ENCODE measurements around the gene B3GALT6.

Gene B3GALT6

DNA sequence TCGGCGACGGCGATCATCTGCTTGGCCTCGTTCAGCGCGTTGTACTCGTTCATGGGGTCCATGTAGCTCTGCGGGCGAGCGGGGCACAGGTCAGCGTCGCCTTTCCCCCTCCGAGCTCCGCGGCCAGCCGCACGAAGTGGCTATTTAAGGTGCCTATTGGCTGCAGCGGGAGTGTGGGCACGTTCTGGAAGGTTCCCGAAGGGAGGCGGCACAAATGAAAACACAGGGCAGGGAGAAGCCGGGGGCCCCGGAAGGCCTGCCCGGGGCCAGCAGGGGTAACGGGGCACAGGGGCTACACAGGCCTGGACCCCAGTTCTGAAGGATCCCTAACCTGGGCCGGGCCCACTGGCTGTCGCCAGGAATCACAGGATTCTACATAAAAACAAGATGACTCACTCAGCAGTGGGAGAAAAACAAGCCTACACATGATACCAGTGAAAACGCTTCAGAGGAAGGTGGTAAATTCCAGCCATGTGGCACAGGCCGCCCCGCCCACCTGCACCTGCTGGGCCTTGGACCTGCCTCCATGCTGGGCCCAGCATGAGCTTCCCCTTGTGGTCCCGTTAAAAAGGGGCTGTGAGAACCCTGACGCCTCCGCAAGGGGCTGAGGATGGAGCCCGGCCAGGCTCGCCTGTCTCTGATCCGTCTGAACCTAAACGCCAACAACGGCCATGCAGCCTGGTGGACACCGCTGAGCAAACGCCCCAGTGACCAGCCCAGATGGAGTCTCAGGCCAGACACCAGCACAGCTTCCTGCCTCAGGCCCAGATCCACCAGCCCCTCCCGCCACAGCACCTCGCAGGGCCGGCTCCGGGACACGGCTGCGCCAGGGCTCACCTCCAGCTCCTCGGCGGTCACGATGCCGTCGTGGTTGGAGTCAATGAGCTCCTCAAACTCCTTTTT, 14.2 kb upstream of the B3GALT6 start:
- peak; percentile 41 for DNase-seq

- DNase-seq, result no peak
Observed at GRCh38 chr1:1218524-1219200, 13.4 kb upstream of the B3GALT6 start.

- DNase-seq, result peak; percentile 83
Observed at GRCh38 chr1:1219341-1219740, 12.7 kb upstream of the B3GALT6 start.

DNA sequence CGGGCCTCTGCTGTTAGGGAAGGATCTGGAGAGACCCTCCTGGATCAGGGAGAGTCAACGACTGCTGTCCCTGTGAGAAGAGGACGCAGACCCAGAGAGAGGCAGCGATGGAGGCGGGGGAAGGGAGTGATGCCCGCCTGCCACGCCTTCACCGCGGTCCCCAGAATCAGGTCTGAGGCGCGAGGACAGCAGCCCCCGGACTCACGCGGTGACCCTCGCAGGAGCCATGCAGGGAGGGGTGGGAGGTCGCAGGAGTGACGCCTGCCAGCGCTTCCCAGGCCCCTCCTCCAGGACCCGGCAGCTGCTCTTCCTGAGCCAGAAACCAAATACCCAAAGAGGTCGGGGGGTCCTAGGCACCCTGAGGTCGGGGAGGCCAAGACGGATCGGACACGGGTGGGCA, 11.8 kb upstream of the B3GALT6 start:
- DNase-seq, result no peak

GRCh38 chr1:1221887-1222574, 10.0 kb upstream of the B3GALT6 start:
- no peak for DNase-seq

- no peak for DNase-seq
Observed at GRCh38 chr1:1222575-1223225, 9.3 kb upstream of the B3GALT6 start.

DNA sequence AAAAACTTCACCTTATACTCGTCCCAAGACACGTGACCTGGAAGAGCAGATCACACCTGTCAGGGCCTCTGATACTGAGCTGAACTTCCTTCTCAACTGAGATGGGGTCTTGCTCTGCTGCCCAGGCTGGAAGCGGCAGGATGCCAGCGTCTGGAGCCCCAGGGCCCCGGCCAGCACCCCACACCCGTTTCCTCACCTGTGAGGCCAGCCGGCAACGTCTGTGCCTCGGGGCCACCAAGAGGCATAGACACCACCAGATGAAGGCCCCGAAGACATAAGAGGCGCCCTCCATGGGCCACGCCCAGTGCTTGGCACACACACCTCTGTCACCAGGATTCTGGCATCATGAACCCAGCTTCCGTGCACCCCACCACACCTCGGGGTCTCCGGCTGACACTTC, 8.7 kb upstream of the B3GALT6 start:
- no peak for DNase-seq

DNA sequence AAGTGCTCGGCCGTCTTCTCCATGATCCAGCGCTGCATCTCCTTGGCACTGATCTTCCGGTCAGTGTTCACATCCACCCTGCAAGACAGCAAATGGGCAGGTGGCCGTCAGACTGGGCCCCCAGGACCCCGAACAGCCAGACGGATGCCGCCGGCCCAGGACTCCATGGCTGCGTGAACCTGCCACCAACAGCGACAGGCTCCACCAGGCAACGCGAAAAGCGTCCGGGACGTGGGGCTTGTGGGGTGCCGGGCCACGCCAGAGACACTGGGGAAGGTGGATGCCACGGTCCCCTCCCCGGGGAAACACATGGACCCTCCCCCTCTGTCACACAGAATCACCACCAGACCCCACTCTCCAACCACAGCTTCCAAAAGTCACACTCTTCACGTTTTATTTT, 8.1 kb upstream of the B3GALT6 start:
- DNase-seq, result no peak

GRCh38 chr1:1225238-1225845, 6.7 kb upstream of the B3GALT6 start:
- DNase-seq, result no peak

DNA sequence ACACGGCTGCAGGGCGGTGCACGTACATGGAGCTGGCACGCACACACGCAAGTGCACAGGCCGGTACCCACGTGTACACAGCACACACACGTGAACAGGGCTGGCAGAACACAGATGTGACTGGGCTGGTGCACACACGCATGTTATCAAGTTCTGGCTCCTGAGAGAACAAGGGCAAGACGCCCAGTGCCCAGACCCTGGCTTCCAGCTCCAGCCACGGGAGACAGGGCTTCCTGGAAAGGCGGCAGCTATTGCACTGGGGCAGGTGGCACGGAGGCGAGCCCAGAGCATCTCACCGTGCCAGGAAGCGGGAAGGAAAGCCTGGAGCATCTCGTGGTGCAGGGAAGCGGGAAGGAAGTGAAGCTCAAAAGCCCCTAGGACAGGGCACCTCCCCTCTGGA, 6.1 kb upstream of the B3GALT6 start:
- no peak for DNase-seq

- DNase-seq, result no peak
Observed at GRCh38 chr1:1226566-1227362, 5.3 kb upstream of the B3GALT6 start.

DNA sequence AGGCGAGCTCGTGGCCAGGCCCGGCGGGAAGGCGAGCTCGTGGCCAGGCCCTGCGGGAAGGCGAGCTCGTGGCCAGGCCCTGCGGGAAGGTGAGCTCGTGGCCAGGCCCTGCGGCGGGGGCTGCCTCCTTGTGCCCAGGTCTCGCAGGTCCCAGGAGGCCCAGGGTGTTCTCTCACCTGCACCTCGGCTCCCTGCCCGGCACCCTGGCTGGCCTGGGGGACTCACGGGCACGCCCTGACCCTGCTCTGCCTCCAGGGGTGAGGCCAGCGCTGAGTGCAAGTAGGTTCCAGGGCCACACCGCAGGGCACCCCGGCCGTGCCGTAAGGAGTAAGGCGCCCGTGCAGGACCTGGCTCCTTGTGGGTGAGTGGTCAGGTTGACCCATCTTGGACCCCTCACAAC, 4.7 kb upstream of the B3GALT6 start:
- no peak for DNase-seq

GRCh38 chr1:1228187-1228586, 3.9 kb upstream of the B3GALT6 start:
- no peak for DNase-seq

DNA sequence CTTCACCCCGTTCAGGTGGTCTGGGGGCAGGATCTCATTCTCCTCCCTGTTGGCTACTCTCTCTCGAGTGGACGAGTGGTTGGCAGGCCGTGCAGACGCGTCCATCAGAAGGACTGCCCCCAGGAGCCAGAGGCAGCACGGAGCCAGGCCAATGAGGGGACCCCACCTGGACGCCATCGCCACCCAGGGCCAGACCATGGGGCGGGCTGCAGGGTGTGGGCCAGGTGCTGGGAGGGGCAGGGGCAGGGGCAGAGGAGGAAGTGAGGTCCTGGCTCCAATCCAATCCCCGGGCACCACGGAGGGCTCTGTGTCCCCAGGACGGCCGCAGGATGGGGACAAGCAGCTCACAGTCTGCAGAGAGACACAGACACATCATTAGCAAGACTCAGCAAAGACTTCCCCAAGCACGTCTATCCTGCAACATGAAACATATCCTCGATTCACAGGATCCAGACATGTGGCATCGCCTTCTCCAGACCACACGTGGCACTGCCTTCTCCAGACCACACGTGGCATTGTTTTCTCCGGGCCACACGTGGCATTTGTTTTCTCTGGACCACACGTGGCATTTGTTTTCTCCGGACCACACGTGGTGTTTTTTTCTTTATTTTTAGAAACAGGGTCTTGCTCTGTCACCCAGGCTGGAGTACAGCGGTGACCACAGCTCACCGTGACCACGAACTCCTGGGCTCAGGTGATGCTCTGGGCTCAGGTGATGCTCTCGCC, 3.3 kb upstream of the B3GALT6 start:
- DNase-seq, result no peak

GRCh38 chr1:1229770-1230169, 2.3 kb upstream of the B3GALT6 start:
- DNase-seq, result no peak

DNA sequence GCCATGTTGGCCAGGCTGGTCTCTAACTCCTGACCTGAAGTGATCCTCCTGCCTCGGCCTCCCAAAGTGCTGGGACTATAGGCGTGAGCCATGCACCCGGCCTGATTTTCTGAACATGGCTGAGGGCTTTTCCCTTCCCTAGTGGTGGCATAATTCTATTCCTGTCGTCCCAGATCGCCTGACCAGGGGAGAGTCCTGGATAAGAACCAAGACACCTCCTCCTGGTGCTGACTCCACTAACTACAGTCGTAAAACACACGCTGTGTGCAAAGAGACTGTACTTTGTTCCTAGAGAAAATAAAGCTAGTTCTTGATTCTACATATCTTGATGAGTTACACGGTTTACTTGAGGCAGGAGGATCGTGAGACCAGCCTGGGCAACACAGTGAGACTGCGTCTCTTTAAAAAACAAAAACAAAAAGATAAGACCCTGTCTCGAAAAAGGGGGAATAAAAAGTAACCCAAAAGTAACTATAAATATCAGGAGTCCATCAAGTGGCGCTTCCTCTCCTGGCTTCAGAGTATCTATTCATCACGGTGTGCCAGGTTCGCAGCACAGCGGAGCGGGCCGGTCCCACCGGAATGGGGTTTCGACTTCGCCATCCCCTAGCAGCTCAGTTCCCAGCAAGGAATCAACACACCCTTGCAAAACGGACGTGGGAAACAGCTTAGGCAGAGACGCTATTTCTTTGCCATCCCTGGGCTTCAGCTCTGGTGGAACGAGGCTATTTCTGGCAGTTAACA, 1.2 kb upstream of the B3GALT6 start:
- peak; percentile 30 for DNase-seq

GRCh38 chr1:1231400-1232207, 433 bp upstream of the B3GALT6 start, which contains the start of gene SDF4:
SDF4 (minus strand) TSS chr1:1232001; CDS start chr1:1228772, 3,229 bp downstream.
- peak; percentile 98 for DNase-seq

DNA sequence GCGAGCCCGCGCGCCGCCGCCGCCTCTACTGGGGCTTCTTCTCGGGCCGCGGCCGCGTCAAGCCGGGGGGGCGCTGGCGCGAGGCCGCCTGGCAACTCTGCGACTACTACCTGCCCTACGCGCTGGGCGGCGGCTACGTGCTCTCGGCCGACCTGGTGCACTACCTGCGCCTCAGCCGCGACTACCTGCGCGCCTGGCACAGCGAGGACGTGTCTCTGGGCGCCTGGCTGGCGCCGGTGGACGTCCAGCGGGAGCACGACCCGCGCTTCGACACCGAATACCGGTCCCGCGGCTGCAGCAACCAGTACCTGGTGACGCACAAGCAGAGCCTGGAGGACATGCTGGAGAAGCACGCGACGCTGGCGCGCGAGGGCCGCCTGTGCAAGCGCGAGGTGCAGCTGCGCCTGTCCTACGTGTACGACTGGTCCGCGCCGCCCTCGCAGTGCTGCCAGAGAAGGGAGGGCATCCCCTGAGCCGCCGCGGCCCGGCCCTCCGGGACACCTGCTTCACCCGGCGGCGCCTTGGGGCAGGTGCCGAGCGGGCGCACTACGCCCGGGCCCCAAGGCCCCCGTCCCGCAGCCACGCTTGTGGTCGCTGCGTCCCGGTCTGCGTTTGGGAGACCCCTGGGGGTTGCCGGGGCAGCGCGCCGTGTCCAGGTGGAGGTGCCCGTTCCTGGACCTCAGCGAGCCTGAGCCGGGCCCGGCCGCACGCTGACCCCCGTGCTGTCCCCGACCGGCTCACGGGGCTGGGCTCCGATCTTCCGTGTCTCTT, 944 bp downstream of the B3GALT6 start:
- no peak for DNase-seq

DNA sequence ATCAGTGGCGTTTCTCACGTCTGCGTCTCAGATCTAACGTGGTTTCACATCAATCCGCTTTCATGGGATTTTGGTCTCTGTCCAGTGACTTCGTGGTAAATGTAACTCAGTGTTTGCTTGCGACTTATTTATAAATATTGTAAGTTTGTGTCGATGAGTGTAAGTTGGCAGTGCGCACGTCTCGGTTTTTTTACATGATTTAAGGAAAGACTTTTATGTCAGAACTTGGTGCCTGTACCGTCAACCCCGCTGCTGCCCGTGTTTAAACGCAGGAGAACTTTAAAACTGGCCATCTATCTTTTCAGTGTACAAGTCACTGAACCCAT, 1.5 kb downstream of the B3GALT6 start:
- DNase-seq, result no peak

Data from activated CD4-positive, alpha-beta T cell treated with anti-CD3 and anti-CD28 coated beads, Interleukin-10, Interleukin-2, amounts not matched to agents 100 ng/mL and 50 ng/mL, durations not matched to agents 16 hours and 8 hours (primary cell).